Mucosa of descending colon (tissue), 3 donors: ENCODE measurements around the gene DCDC1. TPM values are rescaled to one million over a fixed set of nuclear protein-coding genes. Genes with fewer than 3 reads are reported as not detected.

Source experiments
- ATAC-seq: fragments of 200-7000 bp; cut with Tn5 transposase; one replicate; pipeline ENCODE4 v1.9.1; 2020; ENCODE audit warnings: mild to moderate bottlenecking, moderate library complexity
- DNase-seq, 3 donors: peaks; one replicate each; pipeline ENCODE4 v3.0.0-alpha.2; 2020
- H3K36me3 ChIP-seq: fragments of 200-600 bp; one replicate; pipeline ENCODE4 v1.8.0; 2021; ENCODE audit warnings: low read depth, mild to moderate bottlenecking
- H3K4me1 ChIP-seq: fragments of 200-600 bp; one replicate; pipeline ENCODE4 v1.8.0; 2021; ENCODE audit warnings: low read depth, mild to moderate bottlenecking
- H3K4me3 ChIP-seq: fragments of 200-600 bp; one replicate; pipeline ENCODE4 v1.8.0; 2021; ENCODE audit warnings: mild to moderate bottlenecking
- H3K9me3 ChIP-seq: fragments of 200-600 bp; one replicate; pipeline ENCODE4 v1.8.0; 2021; ENCODE audit warnings: mild to moderate bottlenecking
- intact Hi-C, 2 donors: fragments of 100-400 bp; cut with DNase I in 1 of 2; cut with micrococcal nuclease in 1 of 2; formaldehyde crosslinking; loops; one replicate each; pipeline versions ENCODE4 v1.11.0 to v1.11.1; 2022; cut with DNase I, micrococcal nuclease
- total RNA-seq, 3 donors: library from RNA; stranded (reverse); fragmentation: NEBNext Ultra II Directional in 2 of 3; extraction: Animal tissue kit (Norgen Biotek cat#: 25700) in 2 of 3; gene quantifications; one replicate each; pipeline versions ENCODE4 v1.2.1 to v1.2.4, GENCODE V29; 2021 to 2023
- TF ChIP-seq, protein P1 (sequence below): fragments of 200-600 bp; IDR thresholded peaks from one replicate; pipeline ENCODE4 v1.8.0; 2022; ENCODE audit warnings: antibody characterized with exemption, mild to moderate bottlenecking
- donor health status: DM: no; HTN: no; CAD: no; lungs with moderate emphysema.
- donor health status: DM: no; HTN: no; CAD: no.
- donor health status: DM: no; HTN: yes; CAD: no.

DCDC1 gene
- total RNA-seq, 3 donors from 2014 or later: 0.22 TPM; not detected in 2

DNA sequence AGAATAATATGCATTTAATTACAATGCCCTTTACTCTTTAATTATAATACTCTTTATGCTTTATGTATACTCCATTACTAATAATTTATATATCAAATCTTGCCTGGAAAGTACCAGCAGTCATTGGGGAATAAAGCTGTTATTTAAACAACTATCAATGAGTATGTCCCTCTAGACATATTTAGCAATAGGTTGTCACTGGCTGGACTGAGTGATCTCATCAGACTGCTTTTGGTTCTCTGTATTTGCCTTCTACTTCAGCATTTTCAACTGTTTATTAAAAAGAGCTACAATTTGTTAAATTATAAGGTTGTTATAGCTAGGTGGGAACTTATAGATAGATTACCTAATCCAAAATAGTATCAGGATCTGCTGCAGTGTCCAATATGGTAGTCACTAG, 267.2 kb downstream of the DCDC1 start:
- TF ChIP-seq, protein P1, sequence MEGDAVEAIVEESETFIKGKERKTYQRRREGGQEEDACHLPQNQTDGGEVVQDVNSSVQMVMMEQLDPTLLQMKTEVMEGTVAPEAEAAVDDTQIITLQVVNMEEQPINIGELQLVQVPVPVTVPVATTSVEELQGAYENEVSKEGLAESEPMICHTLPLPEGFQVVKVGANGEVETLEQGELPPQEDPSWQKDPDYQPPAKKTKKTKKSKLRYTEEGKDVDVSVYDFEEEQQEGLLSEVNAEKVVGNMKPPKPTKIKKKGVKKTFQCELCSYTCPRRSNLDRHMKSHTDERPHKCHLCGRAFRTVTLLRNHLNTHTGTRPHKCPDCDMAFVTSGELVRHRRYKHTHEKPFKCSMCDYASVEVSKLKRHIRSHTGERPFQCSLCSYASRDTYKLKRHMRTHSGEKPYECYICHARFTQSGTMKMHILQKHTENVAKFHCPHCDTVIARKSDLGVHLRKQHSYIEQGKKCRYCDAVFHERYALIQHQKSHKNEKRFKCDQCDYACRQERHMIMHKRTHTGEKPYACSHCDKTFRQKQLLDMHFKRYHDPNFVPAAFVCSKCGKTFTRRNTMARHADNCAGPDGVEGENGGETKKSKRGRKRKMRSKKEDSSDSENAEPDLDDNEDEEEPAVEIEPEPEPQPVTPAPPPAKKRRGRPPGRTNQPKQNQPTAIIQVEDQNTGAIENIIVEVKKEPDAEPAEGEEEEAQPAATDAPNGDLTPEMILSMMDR: no peak
- H3K9me3 ChIP-seq: no peaks in the 10 kb centered on the region
- no peak for ATAC-seq

GRCh38 chr11:31096191-31096805, 273.2 kb downstream of the DCDC1 start:
- no peak for ATAC-seq
- TF ChIP-seq, protein P1: no peak

More for the DNA sequence above, 267.2 kb downstream of the DCDC1 start:
- H3K36me3 ChIP-seq: no peaks in the 10 kb centered on the region
- intact Hi-C loops: no loop called here
- DNase-seq: no peak
- H3K4me3 ChIP-seq: no peak overlapping the region
- H3K4me1 ChIP-seq: no peaks in the 10 kb centered on the region

DNA sequence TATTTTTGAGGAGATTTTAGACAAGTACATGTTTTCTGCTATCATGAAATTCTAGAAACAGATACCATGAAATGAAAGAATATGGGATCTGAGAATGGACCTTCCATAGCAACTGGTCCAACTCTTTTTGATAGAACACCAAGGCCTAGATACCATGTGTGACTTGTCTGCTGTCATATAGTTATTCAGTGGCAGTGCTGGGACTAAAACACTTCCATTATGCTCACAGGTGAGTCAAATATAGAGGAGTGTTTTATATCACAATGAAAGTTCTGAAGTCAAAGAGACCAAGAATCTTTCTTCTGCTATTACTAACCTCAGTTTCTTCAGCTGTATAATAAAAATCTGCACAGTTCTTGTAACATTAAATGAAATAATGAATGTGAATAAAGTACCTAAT, 276.9 kb downstream of the DCDC1 start:
- intact Hi-C loops: no loop called here
- TF ChIP-seq, protein P1: no peak
- Histone ChIP-seq H3K36me3 (no peaks in the 10 kb centered on the region), H3K9me3 (peaks cover 16% of the 10 kb centered on the region), H3K4me3 (no peak overlapping the region), H3K4me1 (no peaks in the 10 kb centered on the region)
- ATAC-seq (no peak), DNase-seq (no peak)

More at GRCh38 chr11:31096191-31096805, 273.2 kb downstream of the DCDC1 start:
- intact Hi-C loops: no loop called here
- no peak overlapping the region for H3K4me3 ChIP-seq
- H3K4me1 ChIP-seq: no peaks in the 10 kb centered on the region
- H3K36me3 ChIP-seq: no peaks in the 10 kb centered on the region
- H3K9me3 ChIP-seq: no peaks in the 10 kb centered on the region
- DNase-seq: no peak

GRCh38 chr11:31089117-31089516, 280.4 kb downstream of the DCDC1 start:
- ATAC-seq (no peak), DNase-seq (no peak)
- TF ChIP-seq, protein P1: no peak
- no peaks in the 10 kb centered on the region for H3K36me3 ChIP-seq
- H3K4me3 ChIP-seq: no peak overlapping the region
- H3K9me3 ChIP-seq: peaks cover 16% of the 10 kb centered on the region
- H3K4me1 ChIP-seq: no peaks in the 10 kb centered on the region
- intact Hi-C loops: no loop called here

DNA sequence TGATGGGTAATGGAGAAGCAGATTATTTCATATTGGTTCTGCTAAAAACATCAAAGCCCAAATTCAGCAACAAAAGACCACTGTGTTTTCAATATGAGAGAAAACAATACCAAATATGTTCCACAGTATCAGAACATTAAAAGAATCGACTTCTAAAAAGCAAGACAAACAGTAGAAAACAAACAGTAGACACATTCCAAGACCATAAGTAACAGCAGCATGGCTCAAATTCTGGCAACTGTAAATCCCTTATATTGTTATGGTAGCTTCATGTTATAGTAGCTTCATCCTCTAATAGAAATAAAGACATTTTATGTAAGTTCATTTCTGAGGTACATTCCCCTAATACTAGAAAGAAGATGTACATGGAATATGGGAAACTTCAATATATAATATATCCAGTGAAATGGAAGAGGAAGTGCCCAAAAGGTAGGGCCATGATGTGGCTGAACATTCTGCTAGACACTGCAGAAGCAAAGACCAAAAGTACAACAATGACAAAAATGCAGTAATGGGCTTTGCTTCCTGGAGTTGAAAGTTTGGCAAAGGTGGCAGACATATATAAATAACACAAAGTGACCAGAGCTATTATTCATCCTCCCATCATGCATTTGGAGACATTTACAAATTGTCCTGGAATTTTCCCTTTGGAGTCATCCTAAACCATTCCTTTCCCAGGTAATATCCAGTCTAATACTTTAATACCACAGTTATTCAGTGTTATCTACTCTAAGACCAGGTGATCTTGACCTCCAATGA, 299.9 kb downstream of the DCDC1 start:
- no peaks in the 10 kb centered on the region for H3K4me1 ChIP-seq
- ATAC-seq (no peak), DNase-seq (no peak)
- no peaks in the 10 kb centered on the region for H3K36me3 ChIP-seq
- H3K4me3 ChIP-seq: no peak overlapping the region
- intact Hi-C loops: no loop called here
- TF ChIP-seq, protein P1: no peak
- H3K9me3 ChIP-seq: no peaks in the 10 kb centered on the region
